Measurements from ENCODE around the gene PPIL6.

Gene PPIL6

GRCh38 chr6:109396046-109396718 lies 44.2 kb downstream of the PPIL6 start:
- no peaks in the 10 kb centered on the region for H3K4me1 ChIP-seq (ENCODE audit: control insufficient read depth, insufficient read depth, low read length)
- H3K36me3 ChIP-seq (ENCODE audit: control insufficient read depth, insufficient read depth, low read length): no peaks in the 10 kb centered on the region
- H3K9ac ChIP-seq (ENCODE audit: low read length): no peak overlapping the region
- H3K27ac ChIP-seq (ENCODE audit: low read depth, low read length): no peak overlapping the region
- H3K27me3 ChIP-seq (ENCODE audit: control insufficient read depth, insufficient read depth, low read length): no peaks in the 10 kb centered on the region
- no peak overlapping the region for H3K4me3 ChIP-seq (ENCODE audit: low read length)

- Histone ChIP-seq H3K27me3 (ENCODE audit: control insufficient read depth, insufficient read depth, low read length) (no peaks in the 10 kb centered on the region), H3K4me1 (ENCODE audit: control insufficient read depth, insufficient read depth, low read length) (no peaks in the 10 kb centered on the region), H3K4me3 (ENCODE audit: low read length) (no peak overlapping the region), H3K36me3 (ENCODE audit: control insufficient read depth, insufficient read depth, low read length) (no peaks in the 10 kb centered on the region), H3K9ac (ENCODE audit: low read length) (no peak overlapping the region), H3K27ac (ENCODE audit: low read depth, low read length) (no peak overlapping the region)
Measured at GRCh38 chr6:109393886-109394281, 46.5 kb downstream of the PPIL6 start.

GRCh38 chr6:109393157-109393885 lies 47.1 kb downstream of the PPIL6 start:
- Histone ChIP-seq H3K4me1 (ENCODE audit: control insufficient read depth, insufficient read depth, low read length) (no peaks in the 10 kb centered on the region), H3K4me3 (ENCODE audit: low read length) (no peak overlapping the region), H3K27ac (ENCODE audit: low read depth, low read length) (no peak overlapping the region), H3K9ac (ENCODE audit: low read length) (no peak overlapping the region), H3K36me3 (ENCODE audit: control insufficient read depth, insufficient read depth, low read length) (no peaks in the 10 kb centered on the region), H3K27me3 (ENCODE audit: control insufficient read depth, insufficient read depth, low read length) (no peaks in the 10 kb centered on the region)

GRCh38 chr6:109389650-109390274 lies 50.7 kb downstream of the PPIL6 start:
- no peak overlapping the region for H3K4me3 ChIP-seq (ENCODE audit: low read length)
- no peaks in the 10 kb centered on the region for H3K4me1 ChIP-seq (ENCODE audit: control insufficient read depth, insufficient read depth, low read length)
- H3K27ac ChIP-seq (ENCODE audit: low read depth, low read length): no peak overlapping the region
- H3K36me3 ChIP-seq (ENCODE audit: control insufficient read depth, insufficient read depth, low read length): no peaks in the 10 kb centered on the region
- no peaks in the 10 kb centered on the region for H3K27me3 ChIP-seq (ENCODE audit: control insufficient read depth, insufficient read depth, low read length)
- no peak overlapping the region for H3K9ac ChIP-seq (ENCODE audit: low read length)

- H3K27me3 ChIP-seq (ENCODE audit: control insufficient read depth, insufficient read depth, low read length): no peaks in the 10 kb centered on the region
- no peak overlapping the region for H3K27ac ChIP-seq (ENCODE audit: low read depth, low read length)
- H3K4me1 ChIP-seq (ENCODE audit: control insufficient read depth, insufficient read depth, low read length): peaks cover 9% of the 10 kb centered on the region
- no peaks in the 10 kb centered on the region for H3K36me3 ChIP-seq (ENCODE audit: control insufficient read depth, insufficient read depth, low read length)
- no peak overlapping the region for H3K9ac ChIP-seq (ENCODE audit: low read length)
- no peak overlapping the region for H3K4me3 ChIP-seq (ENCODE audit: low read length)
Measured at GRCh38 chr6:109388265-109388664, 52.2 kb downstream of the PPIL6 start.

GRCh38 chr6:109383438-109383940 lies 56.9 kb downstream of the PPIL6 start:
- Histone ChIP-seq H3K27me3 (ENCODE audit: control insufficient read depth, insufficient read depth, low read length) (no peaks in the 10 kb centered on the region), H3K36me3 (ENCODE audit: control insufficient read depth, insufficient read depth, low read length) (peaks cover 5% of the 10 kb centered on the region), H3K4me1 (ENCODE audit: control insufficient read depth, insufficient read depth, low read length) (peaks cover 16% of the 10 kb centered on the region), H3K9ac (ENCODE audit: low read length) (peak overlapping the region; percentile 45), H3K4me3 (ENCODE audit: low read length) (peak overlapping the region; percentile 99), H3K27ac (ENCODE audit: low read depth, low read length) (peak overlapping the region; percentile 100)

GRCh38 chr6:109382576-109383437 lies 57.6 kb downstream of the PPIL6 start:
- Histone ChIP-seq H3K36me3 (ENCODE audit: control insufficient read depth, insufficient read depth, low read length) (peaks cover 5% of the 10 kb centered on the region), H3K9ac (ENCODE audit: low read length) (peak overlapping the region; percentile 100), H3K27ac (ENCODE audit: low read depth, low read length) (peak overlapping the region; percentile 100), H3K27me3 (ENCODE audit: control insufficient read depth, insufficient read depth, low read length) (no peaks in the 10 kb centered on the region), H3K4me3 (ENCODE audit: low read length) (peak overlapping the region; percentile 99), H3K4me1 (ENCODE audit: control insufficient read depth, insufficient read depth, low read length) (peaks cover 16% of the 10 kb centered on the region)

GRCh38 chr6:109381747-109382575 lies 58.5 kb downstream of the PPIL6 start, which contains the start of gene CD164:
Gene CD164 (minus strand): TSS chr6:109382467. CDS start chr6:109382378, 89 bp downstream.
- Histone ChIP-seq H3K9ac (ENCODE audit: low read length) (peak within 1 kb of the TSS; percentile 100), H3K36me3 (ENCODE audit: control insufficient read depth, insufficient read depth, low read length) (peaks cover 5% of the 10 kb centered on the region), H3K27ac (ENCODE audit: low read depth, low read length) (peak within 1 kb of the TSS; percentile 100), H3K27me3 (ENCODE audit: control insufficient read depth, insufficient read depth, low read length) (no peaks in the 10 kb centered on the region), H3K4me1 (ENCODE audit: control insufficient read depth, insufficient read depth, low read length) (peaks cover 16% of the 10 kb centered on the region), H3K4me3 (ENCODE audit: low read length) (peak within 1 kb of the TSS; percentile 99)

- no peaks in the 10 kb centered on the region for H3K27me3 ChIP-seq (ENCODE audit: control insufficient read depth, insufficient read depth, low read length)
Measured at GRCh38 chr6:109381061-109381746, 59.2 kb downstream of the PPIL6 start.

GRCh38 chr6:109379711-109380110 lies 60.7 kb downstream of the PPIL6 start:
- Histone ChIP-seq H3K9ac (ENCODE audit: low read length) (no peak overlapping the region), H3K27ac (ENCODE audit: low read depth, low read length) (no peak overlapping the region), H3K4me1 (ENCODE audit: control insufficient read depth, insufficient read depth, low read length) (peaks cover 16% of the 10 kb centered on the region)

More at GRCh38 chr6:109381061-109381746, 59.2 kb downstream of the PPIL6 start:
- Histone ChIP-seq H3K27ac (ENCODE audit: low read depth, low read length) (peak overlapping the region; percentile 100), H3K4me3 (ENCODE audit: low read length) (peak overlapping the region; percentile 99), H3K4me1 (ENCODE audit: control insufficient read depth, insufficient read depth, low read length) (peaks cover 16% of the 10 kb centered on the region), H3K36me3 (ENCODE audit: control insufficient read depth, insufficient read depth, low read length) (peaks cover 8% of the 10 kb centered on the region), H3K9ac (ENCODE audit: low read length) (peak overlapping the region; percentile 100)

GRCh38 chr6:109377717-109378116 lies 62.7 kb downstream of the PPIL6 start:
- peaks cover 4% of the 10 kb centered on the region for H3K4me1 ChIP-seq (ENCODE audit: control insufficient read depth, insufficient read depth, low read length)
- peaks cover 29% of the 10 kb centered on the region for H3K36me3 ChIP-seq (ENCODE audit: control insufficient read depth, insufficient read depth, low read length)
- H3K9ac ChIP-seq (ENCODE audit: low read length): no peak overlapping the region
- no peak overlapping the region for H3K4me3 ChIP-seq (ENCODE audit: low read length)
- H3K27me3 ChIP-seq (ENCODE audit: control insufficient read depth, insufficient read depth, low read length): no peaks in the 10 kb centered on the region
- no peak overlapping the region for H3K27ac ChIP-seq (ENCODE audit: low read depth, low read length)

More at GRCh38 chr6:109379711-109380110, 60.7 kb downstream of the PPIL6 start:
- peak overlapping the region; percentile 99 for H3K4me3 ChIP-seq (ENCODE audit: low read length)
- peaks cover 16% of the 10 kb centered on the region for H3K36me3 ChIP-seq (ENCODE audit: control insufficient read depth, insufficient read depth, low read length)
- no peaks in the 10 kb centered on the region for H3K27me3 ChIP-seq (ENCODE audit: control insufficient read depth, insufficient read depth, low read length)
